MCF 10A (cell line): Measurements from ENCODE around the gene HES5. TPM values are rescaled to one million over a fixed set of nuclear protein-coding genes. Genes with fewer than 3 reads are reported as not detected.

Experiments
- BruUV-seq: library from RNA; stranded (reverse); fragments of 400-500 nt; replicated peaks from 2 replicates; lab custom pipeline; 2021; lab: Mats Ljungman, UMichigan
- CTCF ChIA-PET: fragments of 300-600 bp; sonication (Branson Sonifier 250); formaldehyde crosslinking; extraction: SDS; loops from one replicate; lab custom pipeline; 2021; ENCODE audit warnings: antibody characterized with exemption, inconsistent platforms; lab: Yijun Ruan, JAX
- POLR2A ChIA-PET: fragments of 300-600, 350-650 bp; sonication (Branson Sonifier 250); formaldehyde crosslinking; extraction: SDS; loops from one replicate; lab custom pipeline; 2020; ENCODE audit warnings: antibody characterized with exemption, inconsistent platforms; lab: Yijun Ruan, JAX
- DNase-seq: peaks from one replicate; pipeline ENCODE4 v3.0.0-alpha.2; 2018; ENCODE audit not compliant: unreplicated experiment
- H3K27ac Mint-ChIP-seq: one replicate; pipeline ENCODE4 v1.8.0; 2022; ENCODE audit warnings: mild to moderate bottlenecking, low read depth, mixed read lengths; ENCODE audit not compliant: unreplicated experiment
- H3K27me3 Mint-ChIP-seq: one replicate; pipeline ENCODE4 v1.8.0; 2022; ENCODE audit warnings: mixed read lengths; ENCODE audit not compliant: insufficient read depth, unreplicated experiment
- H3K36me3 Mint-ChIP-seq: one replicate; pipeline ENCODE4 v1.8.0; 2022; ENCODE audit warnings: mild to moderate bottlenecking, moderate library complexity, mixed read lengths; ENCODE audit not compliant: insufficient read depth, unreplicated experiment
- H3K4me1 Mint-ChIP-seq: one replicate; pipeline ENCODE4 v1.8.0; 2022; ENCODE audit warnings: mixed read lengths; ENCODE audit not compliant: insufficient read depth, unreplicated experiment
- H3K4me3 Mint-ChIP-seq: one replicate; pipeline ENCODE4 v1.8.0; 2022; ENCODE audit warnings: mild to moderate bottlenecking, moderate library complexity, mixed read lengths; ENCODE audit not compliant: unreplicated experiment
- H3K9me3 Mint-ChIP-seq: one replicate; pipeline ENCODE4 v1.8.0; 2022; ENCODE audit warnings: mixed read lengths; ENCODE audit not compliant: unreplicated experiment
- intact Hi-C: fragments of 100-400 bp; cut with micrococcal nuclease; formaldehyde crosslinking; loops from 2 replicates; pipeline ENCODE4 v1.14.1; 2022
- total RNA-seq: library from RNA; stranded (reverse); gene quantifications from 2 replicates; pipeline ENCODE4 v1.2.3, GENCODE V29; 2022
- TF ChIP-seq, protein P1 (sequence below): fragments of 200-600 bp; IDR thresholded peaks from one replicate; pipeline ENCODE4 v1.8.0; 2022; ENCODE audit warnings: antibody characterized with exemption, mild to moderate bottlenecking; ENCODE audit not compliant: unreplicated experiment

The HES5 gene
- total RNA-seq, 1 experiment from 2014 or later, result not detected

DNA sequence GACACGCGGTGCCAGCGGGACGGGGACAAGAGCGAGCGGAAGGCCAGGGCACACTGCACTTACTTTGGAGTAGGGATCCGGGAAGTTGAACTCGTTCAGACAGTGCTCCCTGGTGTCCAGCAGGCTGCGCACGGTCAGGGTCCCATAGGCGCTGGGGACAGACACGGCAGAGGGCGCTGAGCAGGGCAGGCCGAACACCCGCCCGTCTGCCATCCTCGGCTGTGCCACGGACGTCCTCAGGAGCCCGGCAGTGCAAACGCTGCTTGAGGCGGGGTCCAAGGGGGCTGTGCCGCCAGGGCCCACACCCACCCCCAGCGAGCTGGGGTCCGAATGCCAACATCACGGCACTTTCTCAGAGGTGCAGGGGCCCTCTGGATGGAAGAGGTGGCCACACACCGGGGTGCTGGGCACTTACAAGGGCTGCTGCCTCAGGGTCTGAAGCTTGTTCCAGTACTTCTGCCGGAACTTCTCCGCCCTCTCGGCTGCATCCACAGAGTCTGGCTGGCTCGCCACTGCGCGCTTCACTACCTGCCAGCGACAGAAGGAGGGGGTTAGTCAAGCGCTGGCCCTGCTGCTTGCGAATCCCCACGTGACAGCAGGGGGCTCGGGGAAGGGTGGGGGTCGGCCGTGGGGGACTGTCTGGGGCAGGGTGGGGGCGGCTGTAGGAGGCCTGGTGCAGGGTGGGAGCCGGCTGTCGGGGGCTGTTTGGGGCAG, 16.0 kb downstream of the HES5 start:
- Mint-ChIP-seq H3K4me1 (no peaks in the 10 kb centered on the region), H3K27ac (no peak overlapping the region), H3K4me3 (no peak overlapping the region), H3K36me3 (peaks cover 29% of the 10 kb centered on the region), H3K27me3 (no peaks in the 10 kb centered on the region), H3K9me3 (no peaks in the 10 kb centered on the region)
- BruUV-seq, result no TSS peak
- TF ChIP-seq, protein P1, sequence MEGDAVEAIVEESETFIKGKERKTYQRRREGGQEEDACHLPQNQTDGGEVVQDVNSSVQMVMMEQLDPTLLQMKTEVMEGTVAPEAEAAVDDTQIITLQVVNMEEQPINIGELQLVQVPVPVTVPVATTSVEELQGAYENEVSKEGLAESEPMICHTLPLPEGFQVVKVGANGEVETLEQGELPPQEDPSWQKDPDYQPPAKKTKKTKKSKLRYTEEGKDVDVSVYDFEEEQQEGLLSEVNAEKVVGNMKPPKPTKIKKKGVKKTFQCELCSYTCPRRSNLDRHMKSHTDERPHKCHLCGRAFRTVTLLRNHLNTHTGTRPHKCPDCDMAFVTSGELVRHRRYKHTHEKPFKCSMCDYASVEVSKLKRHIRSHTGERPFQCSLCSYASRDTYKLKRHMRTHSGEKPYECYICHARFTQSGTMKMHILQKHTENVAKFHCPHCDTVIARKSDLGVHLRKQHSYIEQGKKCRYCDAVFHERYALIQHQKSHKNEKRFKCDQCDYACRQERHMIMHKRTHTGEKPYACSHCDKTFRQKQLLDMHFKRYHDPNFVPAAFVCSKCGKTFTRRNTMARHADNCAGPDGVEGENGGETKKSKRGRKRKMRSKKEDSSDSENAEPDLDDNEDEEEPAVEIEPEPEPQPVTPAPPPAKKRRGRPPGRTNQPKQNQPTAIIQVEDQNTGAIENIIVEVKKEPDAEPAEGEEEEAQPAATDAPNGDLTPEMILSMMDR, result no peak
- no peak for DNase-seq
- ChIA-PET CTCF (no interaction called here), POLR2A (no interaction called here)
- intact Hi-C loops, result no loop called here

DNA sequence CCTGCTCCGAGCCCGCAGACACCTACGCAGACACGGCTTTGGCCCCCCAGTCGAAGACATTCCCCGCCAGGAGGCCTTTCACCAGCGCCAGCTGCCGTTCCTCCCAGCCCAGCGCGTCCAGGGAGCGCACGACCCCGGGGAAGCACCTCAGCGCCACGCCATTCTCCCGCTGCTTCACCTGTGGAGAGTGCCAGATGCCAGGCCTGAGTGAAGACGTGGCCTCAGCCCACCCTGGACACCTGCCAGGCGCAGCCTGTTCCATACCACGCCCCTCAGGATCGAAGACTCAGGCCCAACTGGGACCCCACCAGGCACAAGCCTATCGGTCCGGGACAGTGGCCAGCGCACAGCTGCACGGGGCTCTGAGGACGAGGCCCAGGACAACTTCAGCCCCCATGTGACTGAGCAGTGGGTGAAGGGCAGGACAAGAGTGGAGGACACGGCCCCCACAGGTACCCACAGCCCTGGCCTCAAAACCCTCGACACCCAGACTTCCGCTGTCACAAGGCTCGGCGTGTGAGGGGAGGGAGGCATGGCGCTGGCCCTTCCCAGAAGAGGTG, 17.1 kb downstream of the HES5 start:
- H3K27me3 Mint-ChIP-seq, result no peaks in the 10 kb centered on the region
- H3K9me3 Mint-ChIP-seq, result no peaks in the 10 kb centered on the region
- intact Hi-C loops, result no loop called here
- H3K4me3 Mint-ChIP-seq, result no peak overlapping the region
- BruUV-seq, result no TSS peak
- no peak overlapping the region for H3K27ac Mint-ChIP-seq
- ChIA-PET POLR2A (interaction anchor here (0.9 kb wide), 1 partner anchor 959 kb away, joined by 3 read pairs; no protein-coding TSS in a partner anchor), CTCF (interaction anchor here (1.3 kb wide), 1 partner anchor 20 kb away, joined by 4 read pairs; no protein-coding TSS in a partner anchor)
- no peak for DNase-seq
- TF ChIP-seq, protein P1, result no peak
- no peaks in the 10 kb centered on the region for H3K4me1 Mint-ChIP-seq
- peaks cover 29% of the 10 kb centered on the region for H3K36me3 Mint-ChIP-seq

DNA sequence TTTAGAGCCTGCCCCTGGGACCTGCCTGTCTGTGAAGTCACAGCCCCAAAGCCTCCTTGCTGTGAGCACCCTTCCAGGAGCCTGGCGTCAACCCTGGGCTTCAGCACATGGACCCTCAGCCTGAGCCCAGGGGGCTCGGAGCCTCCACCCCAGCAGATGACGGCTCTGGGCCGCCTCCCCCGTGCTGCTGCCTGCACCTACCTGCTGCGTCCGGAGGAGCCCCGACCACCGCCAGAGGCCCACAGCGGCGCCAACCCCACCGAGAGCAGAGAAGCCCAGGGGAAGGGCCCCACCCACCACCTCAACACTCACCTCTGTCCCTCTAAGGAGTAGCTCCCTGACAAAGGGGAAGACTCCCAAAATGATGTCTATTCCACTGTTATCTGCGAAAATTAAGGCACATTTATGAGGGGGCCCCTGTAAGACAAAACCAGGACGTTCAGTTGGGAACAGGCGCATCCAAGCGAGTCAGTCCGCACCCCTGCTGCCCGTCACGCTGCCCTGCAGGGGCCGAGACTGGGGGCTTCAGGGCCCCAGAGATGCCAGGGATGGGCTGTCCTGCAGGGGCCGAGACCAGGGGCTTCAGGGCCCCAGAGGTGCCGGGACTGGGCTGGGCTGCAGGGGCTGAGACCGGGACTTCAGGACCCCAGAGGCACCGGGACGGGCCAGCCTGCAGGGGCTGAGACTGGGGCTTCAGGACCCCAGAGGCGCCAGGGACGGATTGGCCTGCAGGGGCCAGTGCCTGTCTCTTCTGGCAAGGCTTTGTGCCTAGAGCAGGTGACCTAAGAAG, 19.5 kb downstream of the HES5 start:
- Mint-ChIP-seq H3K4me3 (no peak overlapping the region), H3K36me3 (peaks cover 29% of the 10 kb centered on the region), H3K9me3 (no peaks in the 10 kb centered on the region), H3K27ac (no peak overlapping the region), H3K4me1 (no peaks in the 10 kb centered on the region), H3K27me3 (no peaks in the 10 kb centered on the region)
- no TSS peak for BruUV-seq
- ChIA-PET POLR2A (interaction anchor here (1.3 kb wide), 1 partner anchor 15 kb away, joined by 4 read pairs; no protein-coding TSS in a partner anchor), CTCF (interaction anchor here (0.6 to 1.0 kb wide), 3 partner anchors 34 to 95 kb away, joined by 3 read pairs; no protein-coding TSS in a partner anchor)
- intact Hi-C loops, result no loop called here
- TF ChIP-seq, protein P1, result no peak
- no peak for DNase-seq

DNA sequence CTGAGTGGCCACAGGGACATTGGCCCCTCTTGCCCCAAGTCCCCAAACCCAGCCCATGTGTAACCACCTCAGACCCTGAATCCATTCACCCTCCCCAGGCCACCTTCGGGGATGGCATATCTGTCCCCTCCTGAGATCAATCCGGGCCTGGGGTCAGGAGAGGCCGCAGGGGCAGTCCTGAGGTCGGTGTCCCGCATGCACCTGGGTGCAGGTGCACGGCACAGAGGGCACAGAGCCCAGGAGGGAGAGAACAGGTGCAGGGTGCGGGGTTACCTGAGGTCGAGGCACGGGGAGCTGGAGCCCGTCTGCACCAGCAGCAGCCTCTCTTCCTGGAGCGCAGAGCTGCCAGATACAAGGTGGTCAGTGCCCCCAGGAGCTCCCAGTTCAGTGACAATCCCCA, 20.5 kb downstream of the HES5 start:
- Mint-ChIP-seq H3K36me3 (peaks cover 30% of the 10 kb centered on the region), H3K9me3 (no peaks in the 10 kb centered on the region), H3K4me3 (no peak overlapping the region), H3K4me1 (no peaks in the 10 kb centered on the region), H3K27me3 (no peaks in the 10 kb centered on the region), H3K27ac (no peak overlapping the region)
- no TSS peak for BruUV-seq
- ChIA-PET CTCF (interaction anchor here (0.6 to 1.0 kb wide), 2 partner anchors 35 to 38 kb away, joined by 3 read pairs; no protein-coding TSS in a partner anchor), POLR2A (interaction anchor here (1.1 to 1.3 kb wide), 2 partner anchors 16 to 25 kb away, joined by 3 to 4 read pairs; no protein-coding TSS in a partner anchor)
- TF ChIP-seq, protein P1, result no peak
- intact Hi-C loops, result no loop called here
- no peak for DNase-seq
